Ovary (tissue), 3 donors: Measurements from ENCODE around the gene FOXC2.

Experiments used
- CTCF ChIP-seq, 3 donors: fragments of 450-650 bp in 2 of 3; fragments of 200-600 bp in 1 of 3; IDR thresholded peaks; one replicate each; pipeline versions ENCODE4 v1.5.1 to v1.8.0; 2016 to 2022; ENCODE audit warnings: antibody characterized with exemption in 3 of 3, mild to moderate bottlenecking in 1 of 3
- EP300 ChIP-seq: sonication (generic); formaldehyde crosslinking; IDR thresholded peaks from one replicate; pipeline ENCODE4 v1.6.1; 2017; ENCODE audit warnings: antibody characterized with exemption
- POLR2A ChIP-seq: fragments of 450-650 bp; IDR thresholded peaks from one replicate; pipeline ENCODE4 v1.6.1; 2017; ENCODE audit warnings: antibody characterized with exemption, mild to moderate bottlenecking, moderate library complexity
- donor health status: DM: no; HTN: no; CAD: no.

DNA sequence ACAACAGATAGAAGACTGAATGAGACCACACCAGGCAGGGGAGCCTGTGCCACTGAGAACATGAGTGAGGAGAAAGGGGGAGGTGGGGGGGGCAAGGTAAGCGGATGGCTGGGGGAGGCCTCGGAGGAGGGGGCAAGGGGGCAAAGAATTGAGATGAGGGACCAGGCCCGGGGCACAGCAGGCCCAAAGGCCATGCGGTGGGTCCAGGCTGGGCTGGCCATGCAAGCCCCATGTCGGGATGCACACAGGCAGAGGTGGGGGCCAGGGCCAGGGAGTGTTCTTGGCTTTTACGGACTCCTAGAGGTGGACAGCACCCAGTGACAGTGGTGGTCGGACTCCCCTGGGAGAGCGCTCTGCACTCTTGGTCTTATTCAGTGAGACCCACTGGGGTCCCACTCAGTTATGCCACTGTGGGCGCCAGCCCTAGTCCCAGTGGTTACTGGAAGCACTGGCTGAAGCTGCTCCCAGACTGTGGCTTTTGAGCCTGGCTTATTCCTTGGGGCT is 6.8 kb upstream of the FOXC2 start:
- TF ChIP-seq EP300 = no peak
- TF ChIP-seq CTCF (IDR thresholded peaks at IDR 0.05) = no peak
- no peak for TF ChIP-seq POLR2A
